ENCODE data around the gene AUTS2. TPM values are rescaled to one million over a fixed set of nuclear protein-coding genes. Genes with fewer than 3 reads are reported as not detected.
A peak's percentile ranks its signal among the peaks of the same experiment; 100 is the strongest.

The AUTS2 gene
- total RNA-seq, 1 donor from 2014 or later: 125 TPM

- peaks cover 9% of the 10 kb centered on the region for H3K36me3 Mint-ChIP-seq (ENCODE audit: insufficient read depth)
- H3K27me3 Mint-ChIP-seq: peaks cover 2% of the 10 kb centered on the region
- no peaks in the 10 kb centered on the region for H3K4me1 Mint-ChIP-seq (ENCODE audit: low read depth)
- H3K27ac Mint-ChIP-seq: peak overlapping the region; percentile 14
- H3K4me3 Mint-ChIP-seq (ENCODE audit: low read depth): no peak overlapping the region
- peaks cover 3% of the 10 kb centered on the region for H3K9me3 Mint-ChIP-seq (ENCODE audit: low read depth)
- no peak for TF ChIP-seq CTCF (IDR thresholded peaks at IDR 0.05; ENCODE audit: unreplicated experiment)
- no peak for DNase-seq (ENCODE audit: low spot score, unreplicated experiment)
Observed at GRCh38 chr7:70640266-70640833, 1042.1 kb downstream of the AUTS2 start.

GRCh38 chr7:70641882-70642281 is 1043.6 kb downstream of the AUTS2 start:
- H3K9me3 Mint-ChIP-seq (ENCODE audit: low read depth): peaks cover 3% of the 10 kb centered on the region
- no peak overlapping the region for H3K4me3 Mint-ChIP-seq (ENCODE audit: low read depth)
- no peaks in the 10 kb centered on the region for H3K4me1 Mint-ChIP-seq (ENCODE audit: low read depth)
- peaks cover 9% of the 10 kb centered on the region for H3K36me3 Mint-ChIP-seq (ENCODE audit: insufficient read depth)
- no peak overlapping the region for H3K27ac Mint-ChIP-seq
- TF ChIP-seq CTCF (IDR thresholded peaks at IDR 0.05; ENCODE audit: unreplicated experiment): no peak
- H3K27me3 Mint-ChIP-seq: peaks cover 6% of the 10 kb centered on the region
- no peak for DNase-seq (ENCODE audit: low spot score, unreplicated experiment)

- Mint-ChIP-seq H3K36me3 (ENCODE audit: insufficient read depth) (peaks cover 9% of the 10 kb centered on the region), H3K27ac (no peak overlapping the region), H3K9me3 (ENCODE audit: low read depth) (peaks cover 3% of the 10 kb centered on the region), H3K27me3 (peaks cover 6% of the 10 kb centered on the region), H3K4me1 (ENCODE audit: low read depth) (no peaks in the 10 kb centered on the region), H3K4me3 (ENCODE audit: low read depth) (no peak overlapping the region)
- no peak for DNase-seq (ENCODE audit: low spot score, unreplicated experiment)
- no peak for TF ChIP-seq CTCF (IDR thresholded peaks at IDR 0.05; ENCODE audit: unreplicated experiment)
Observed at GRCh38 chr7:70645279-70645678, 1047.0 kb downstream of the AUTS2 start.

GRCh38 chr7:70645876-70646351 is 1047.6 kb downstream of the AUTS2 start:
- H3K27me3 Mint-ChIP-seq: peaks cover 6% of the 10 kb centered on the region
- DNase-seq (ENCODE audit: low spot score, unreplicated experiment): no peak
- H3K4me3 Mint-ChIP-seq (ENCODE audit: low read depth): no peak overlapping the region
- TF ChIP-seq CTCF (IDR thresholded peaks at IDR 0.05; ENCODE audit: unreplicated experiment): no peak
- peaks cover 4% of the 10 kb centered on the region for H3K9me3 Mint-ChIP-seq (ENCODE audit: low read depth)
- H3K36me3 Mint-ChIP-seq (ENCODE audit: insufficient read depth): peaks cover 9% of the 10 kb centered on the region
- H3K4me1 Mint-ChIP-seq (ENCODE audit: low read depth): no peaks in the 10 kb centered on the region
- no peak overlapping the region for H3K27ac Mint-ChIP-seq

GRCh38 chr7:70646536-70647248 is 1048.4 kb downstream of the AUTS2 start:
- Mint-ChIP-seq H3K9me3 (ENCODE audit: low read depth) (peaks cover 3% of the 10 kb centered on the region), H3K27ac (no peak overlapping the region), H3K4me3 (ENCODE audit: low read depth) (no peak overlapping the region), H3K36me3 (ENCODE audit: insufficient read depth) (peaks cover 6% of the 10 kb centered on the region), H3K27me3 (peaks cover 6% of the 10 kb centered on the region), H3K4me1 (ENCODE audit: low read depth) (no peaks in the 10 kb centered on the region)
- DNase-seq (ENCODE audit: low spot score, unreplicated experiment): no peak
- TF ChIP-seq CTCF (IDR thresholded peaks at IDR 0.05; ENCODE audit: unreplicated experiment): no peak
